SK-N-SH treated with all-trans-retinoic acid at 6 μM for 48 hours (cell line): ENCODE results near the gene LRRC9.

Experiments used
- ATAC-seq: fragments of 200-7000 bp; cut with Tn5 transposase; 3 replicates; pipeline ENCODE4 v1.9.1; 2020; ENCODE audit warnings: mild to moderate bottlenecking, moderate library complexity
- ARNTL ChIP-seq: fragments of 450-650 bp; formaldehyde crosslinking; IDR thresholded peaks from 2 replicates; pipeline ENCODE4 v1.5.0; 2020; ENCODE audit warnings: low read depth, mild to moderate bottlenecking, moderate library complexity, borderline replicate concordance
- BACH2 ChIP-seq: fragments of 250-450 bp; sonication (Bioruptor Pico); IDR thresholded peaks from 2 replicates; pipeline ENCODE4 v1.9.0; 2021; ENCODE audit warnings: mild to moderate bottlenecking, borderline replicate concordance
- CSDC2 ChIP-seq: fragments of 250-450 bp; sonication (Bioruptor Pico); IDR thresholded peaks from 2 replicates; pipeline ENCODE4 v1.5.0; 2020; ENCODE audit warnings: mild to moderate bottlenecking, moderate library complexity
- CSRNP3 ChIP-seq: fragments of 250-450 bp; sonication (Bioruptor Pico); IDR thresholded peaks from 2 replicates; pipeline ENCODE4 v1.5.1; 2021; ENCODE audit warnings: mild to moderate bottlenecking, moderate library complexity
- ESRRG ChIP-seq: fragments of 250-450 bp; sonication (Bioruptor Pico); IDR thresholded peaks from 2 replicates; pipeline ENCODE4 v1.6.1; 2021; ENCODE audit warnings: mild to moderate bottlenecking
- GLIS3 ChIP-seq: fragments of 250-450 bp; sonication (Bioruptor Pico); IDR thresholded peaks from 2 replicates; pipeline ENCODE4 v1.5.0; 2020; ENCODE audit warnings: mild to moderate bottlenecking, moderate library complexity
- ISL1 ChIP-seq: fragments of 250-450 bp; sonication (Bioruptor Pico); IDR thresholded peaks from 2 replicates; pipeline ENCODE4 v2.1.2; 2022; ENCODE audit warnings: mild to moderate bottlenecking, moderate library complexity
- PATZ1 ChIP-seq: fragments of 250-450 bp; sonication (Bioruptor Pico); IDR thresholded peaks from 2 replicates; pipeline ENCODE4 v1.8.0; 2020; ENCODE audit warnings: mild to moderate bottlenecking, moderate library complexity, borderline replicate concordance
- POU6F1 ChIP-seq: fragments of 250-450 bp; sonication (Bioruptor Pico); IDR thresholded peaks from 2 replicates; pipeline ENCODE4 v1.8.0; 2021; ENCODE audit warnings: low read depth, mild to moderate bottlenecking, moderate library complexity, borderline replicate concordance
- PPARA ChIP-seq: fragments of 250-450 bp; sonication (Bioruptor Pico); IDR thresholded peaks from 2 replicates; pipeline ENCODE4 v1.5.0; 2020; ENCODE audit warnings: mild to moderate bottlenecking, borderline replicate concordance
- RARB ChIP-seq: fragments of 250-450 bp; sonication (Bioruptor Pico); IDR thresholded peaks from 2 replicates; pipeline ENCODE4 v1.8.0; 2021; ENCODE audit warnings: mild to moderate bottlenecking, moderate library complexity
- SNAI2 ChIP-seq: fragments of 250-450 bp; sonication (Bioruptor Pico); IDR thresholded peaks from 2 replicates; pipeline ENCODE4 v1.5.0; 2020; ENCODE audit warnings: mild to moderate bottlenecking, moderate library complexity
- TCF4 ChIP-seq: fragments of 250-450 bp; sonication (Bioruptor Pico); IDR thresholded peaks from 2 replicates; pipeline ENCODE4 v1.8.0; 2021; ENCODE audit warnings: mild to moderate bottlenecking, moderate library complexity, borderline replicate concordance
- TOX ChIP-seq: fragments of 250-450 bp; sonication (Bioruptor Pico); IDR thresholded peaks from 2 replicates; pipeline ENCODE4 v1.8.0; 2021; ENCODE audit warnings: mild to moderate bottlenecking, moderate library complexity, borderline replicate concordance
- ZC3H10 ChIP-seq: fragments of 250-450 bp; sonication (Bioruptor Pico); IDR thresholded peaks from 2 replicates; pipeline ENCODE4 v1.5.1; 2021; ENCODE audit warnings: mild to moderate bottlenecking, moderate library complexity
- ZFP3 ChIP-seq: fragments of 250-450 bp; sonication (Bioruptor Pico); IDR thresholded peaks from 2 replicates; pipeline ENCODE4 v1.5.0; 2020; ENCODE audit warnings: mild to moderate bottlenecking, moderate library complexity
- ZFP30 ChIP-seq: fragments of 450-650 bp; formaldehyde crosslinking; IDR thresholded peaks from 2 replicates; pipeline ENCODE4 v1.5.0; 2022; ENCODE audit warnings: mild to moderate bottlenecking, moderate library complexity
- ZNF565 ChIP-seq: fragments of 450-650 bp; formaldehyde crosslinking; conservative IDR thresholded peaks from 2 replicates; pipeline ENCODE4 v1.5.0; 2020; ENCODE audit warnings: low read depth, mild to moderate bottlenecking, moderate library complexity
- ZNF70 ChIP-seq: fragments of 450-650 bp; formaldehyde crosslinking; IDR thresholded peaks from 2 replicates; pipeline ENCODE4 v1.5.0; 2020; ENCODE audit warnings: mild to moderate bottlenecking, moderate library complexity
- ZNF8 ChIP-seq: fragments of 450-650 bp; formaldehyde crosslinking; IDR thresholded peaks from 2 replicates; pipeline ENCODE4 v1.5.0; 2020; ENCODE audit warnings: mild to moderate bottlenecking, moderate library complexity
- TF ChIP-seq, protein P1 (sequence below): fragments of 250-450 bp; sonication (Bioruptor Pico); IDR thresholded peaks from 2 replicates; pipeline ENCODE4 v1.5.1; 2020; ENCODE audit warnings: low read depth, mild to moderate bottlenecking, moderate library complexity
- TF ChIP-seq, protein P2 (sequence below): fragments of 250-450 bp; sonication (Bioruptor Pico); IDR thresholded peaks from 2 replicates; pipeline ENCODE4 v1.5.0; 2020; ENCODE audit warnings: mild to moderate bottlenecking, moderate library complexity

The LRRC9 gene

GRCh38 chr14:60089221-60089620 lies 169.3 kb downstream of the LRRC9 start:
- no peak for ATAC-seq
- TF ChIP-seq SNAI2 (CRISPR knock-in tag) (no peak), TOX (no peak), ZFP3 (CRISPR knock-in tag) (no peak), ISL1 (CRISPR knock-in tag) (no peak), ZNF565 (no peak), BACH2 (no peak), ARNTL (CRISPR knock-in tag) (no peak), CSRNP3 (no peak), ESRRG (CRISPR knock-in tag) (no peak), ZFP30 (no peak)

GRCh38 chr14:60090864-60091519 lies 171.0 kb downstream of the LRRC9 start:
- ATAC-seq, result peak; percentile 10
- TF ChIP-seq PATZ1 (CRISPR knock-in tag) (peak; percentile 65; the same call in 1 of the 2 replicates), BACH2 (no peak)

DNA sequence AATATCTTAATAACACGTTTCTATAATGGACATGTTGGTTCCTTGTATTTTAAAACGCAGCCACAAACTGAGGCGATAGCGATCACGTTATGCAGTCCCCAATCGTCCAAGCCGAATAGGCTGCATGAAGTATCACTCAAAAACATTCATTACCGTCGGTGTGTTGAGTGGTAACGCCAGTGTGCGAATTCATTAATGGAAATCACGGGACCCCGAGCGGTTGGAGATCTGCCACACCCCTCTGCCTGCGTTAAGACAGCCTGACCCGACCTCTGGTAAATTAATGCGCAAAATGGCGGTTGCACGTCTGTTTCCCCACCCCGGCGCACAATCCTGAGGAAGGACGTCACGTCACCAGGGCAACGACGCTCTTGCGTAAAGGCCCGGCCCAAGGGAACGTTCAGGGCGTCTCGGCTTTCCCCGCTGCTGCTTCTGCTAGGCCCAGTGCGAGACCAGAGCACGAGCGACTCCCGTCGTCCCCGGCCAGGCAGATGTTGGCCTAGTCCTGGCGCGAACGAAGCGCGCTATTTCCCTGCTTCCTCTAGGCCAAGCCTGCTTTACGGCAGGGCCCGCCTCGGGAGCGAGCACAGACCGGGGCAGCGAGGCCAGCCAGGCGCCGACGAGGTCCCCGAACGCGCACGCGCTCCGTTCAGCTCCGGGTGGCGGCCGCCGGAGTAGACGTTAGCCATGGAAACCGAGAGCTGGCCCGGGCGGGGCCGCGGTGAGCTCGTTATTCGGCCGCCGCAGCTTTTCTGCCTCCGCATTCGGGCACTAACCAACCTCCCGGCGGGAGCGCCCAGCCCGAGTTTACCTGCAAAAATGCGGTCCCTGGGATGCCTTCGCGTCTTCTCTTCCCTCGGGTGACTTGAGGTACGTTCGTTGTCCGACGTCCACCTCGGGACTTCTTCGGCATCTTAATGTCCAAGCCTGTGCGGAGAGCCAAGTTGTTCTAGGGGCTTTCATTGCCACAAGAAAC lies 171.9 kb downstream of the LRRC9 start, which contains the start of gene PCNX4:
Gene PCNX4 (plus strand): TSS at position 374 of the 976 bp plus-strand sequence. CDS start 15,716 bp downstream, outside the sequence.
- peak; percentile 95 for ATAC-seq
- TF ChIP-seq ZC3H10 (CRISPR knock-in tag), result no peak
- peak; percentile 75; the same call in 1 of the 2 replicates for TF ChIP-seq PATZ1 (CRISPR knock-in tag)
- TF ChIP-seq ZNF8 (CRISPR knock-in tag), result no peak
- 0 out of 2 replicates have a peak, but pooled peaks have one; percentile 11 for TF ChIP-seq GLIS3 (CRISPR knock-in tag)
- TF ChIP-seq, protein P1, sequence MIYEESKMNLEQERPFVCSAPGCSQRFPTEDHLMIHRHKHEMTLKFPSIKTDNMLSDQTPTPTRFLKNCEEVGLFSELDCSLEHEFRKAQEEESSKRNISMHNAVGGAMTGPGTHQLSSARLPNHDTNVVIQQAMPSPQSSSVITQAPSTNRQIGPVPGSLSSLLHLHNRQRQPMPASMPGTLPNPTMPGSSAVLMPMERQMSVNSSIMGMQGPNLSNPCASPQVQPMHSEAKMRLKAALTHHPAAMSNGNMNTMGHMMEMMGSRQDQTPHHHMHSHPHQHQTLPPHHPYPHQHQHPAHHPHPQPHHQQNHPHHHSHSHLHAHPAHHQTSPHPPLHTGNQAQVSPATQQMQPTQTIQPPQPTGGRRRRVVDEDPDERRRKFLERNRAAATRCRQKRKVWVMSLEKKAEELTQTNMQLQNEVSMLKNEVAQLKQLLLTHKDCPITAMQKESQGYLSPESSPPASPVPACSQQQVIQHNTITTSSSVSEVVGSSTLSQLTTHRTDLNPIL (CRISPR knock-in tag), result no peak
- no peak for TF ChIP-seq ISL1 (CRISPR knock-in tag)
- no peak for TF ChIP-seq RARB
- TF ChIP-seq SNAI2 (CRISPR knock-in tag), result no peak
- TF ChIP-seq ARNTL (CRISPR knock-in tag), result no peak
- TF ChIP-seq ZNF565, result 0 out of 2 replicates have a peak, but pooled peaks have one; percentile 18
- no peak for TF ChIP-seq PPARA
- no peak for TF ChIP-seq CSDC2 (CRISPR knock-in tag)
- no peak; the same call in 1 of the 2 replicates for TF ChIP-seq POU6F1 (CRISPR knock-in tag)
- TF ChIP-seq CSRNP3, result no peak
- TF ChIP-seq, protein P2, sequence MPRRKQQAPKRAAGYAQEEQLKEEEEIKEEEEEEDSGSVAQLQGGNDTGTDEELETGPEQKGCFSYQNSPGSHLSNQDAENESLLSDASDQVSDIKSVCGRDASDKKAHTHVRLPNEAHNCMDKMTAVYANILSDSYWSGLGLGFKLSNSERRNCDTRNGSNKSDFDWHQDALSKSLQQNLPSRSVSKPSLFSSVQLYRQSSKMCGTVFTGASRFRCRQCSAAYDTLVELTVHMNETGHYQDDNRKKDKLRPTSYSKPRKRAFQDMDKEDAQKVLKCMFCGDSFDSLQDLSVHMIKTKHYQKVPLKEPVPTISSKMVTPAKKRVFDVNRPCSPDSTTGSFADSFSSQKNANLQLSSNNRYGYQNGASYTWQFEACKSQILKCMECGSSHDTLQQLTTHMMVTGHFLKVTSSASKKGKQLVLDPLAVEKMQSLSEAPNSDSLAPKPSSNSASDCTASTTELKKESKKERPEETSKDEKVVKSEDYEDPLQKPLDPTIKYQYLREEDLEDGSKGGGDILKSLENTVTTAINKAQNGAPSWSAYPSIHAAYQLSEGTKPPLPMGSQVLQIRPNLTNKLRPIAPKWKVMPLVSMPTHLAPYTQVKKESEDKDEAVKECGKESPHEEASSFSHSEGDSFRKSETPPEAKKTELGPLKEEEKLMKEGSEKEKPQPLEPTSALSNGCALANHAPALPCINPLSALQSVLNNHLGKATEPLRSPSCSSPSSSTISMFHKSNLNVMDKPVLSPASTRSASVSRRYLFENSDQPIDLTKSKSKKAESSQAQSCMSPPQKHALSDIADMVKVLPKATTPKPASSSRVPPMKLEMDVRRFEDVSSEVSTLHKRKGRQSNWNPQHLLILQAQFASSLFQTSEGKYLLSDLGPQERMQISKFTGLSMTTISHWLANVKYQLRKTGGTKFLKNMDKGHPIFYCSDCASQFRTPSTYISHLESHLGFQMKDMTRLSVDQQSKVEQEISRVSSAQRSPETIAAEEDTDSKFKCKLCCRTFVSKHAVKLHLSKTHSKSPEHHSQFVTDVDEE (CRISPR knock-in tag), result peak; percentile 70; the same call in 1 of the 2 replicates
- peak; percentile 74; the same call in 1 of the 2 replicates for TF ChIP-seq ESRRG (CRISPR knock-in tag)
- no peak for TF ChIP-seq ZNF70 (CRISPR knock-in tag)
- TF ChIP-seq ZFP3 (CRISPR knock-in tag), result peak; percentile 61; the same call in 1 of the 2 replicates
- TF ChIP-seq ZFP30, result no peak
- no peak; the same call in 1 of the 2 replicates for TF ChIP-seq TCF4
